ENCODE measurements around the gene ALK. TPM values are rescaled to one million over a fixed set of nuclear protein-coding genes. Genes with fewer than 3 reads are reported as not detected.

The ALK gene
- total RNA-seq, 2 experiments from 2014 or later: not detected

DNA sequence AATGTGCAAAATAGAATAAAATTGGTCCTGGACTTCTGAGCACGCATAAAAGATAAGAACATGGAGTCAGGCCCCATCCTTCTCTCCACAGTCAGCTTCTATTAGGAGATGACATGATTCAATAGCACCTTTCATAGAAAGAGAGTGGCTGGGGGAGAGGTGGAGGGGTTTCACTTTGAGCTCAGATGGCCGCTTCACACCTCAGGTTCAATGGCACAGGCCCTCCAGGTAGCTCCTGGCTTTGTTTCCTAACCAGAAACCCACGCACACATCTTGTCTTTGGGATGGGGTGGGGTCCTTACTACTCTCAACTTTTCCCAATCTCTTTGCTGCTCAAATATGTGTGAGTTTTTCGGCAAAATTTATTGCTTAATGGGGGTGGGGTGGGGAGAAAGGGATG lies 473.9 kb downstream of the ALK start:
- Mint-ChIP-seq H3K27ac (no peak overlapping the region), H3K4me1 (peaks cover 9% of the 10 kb centered on the region), H3K36me3 (no peaks in the 10 kb centered on the region), H3K4me3 (no peak overlapping the region), H3K27me3 (peaks cover 43% of the 10 kb centered on the region), H3K9me3 (ENCODE audit: low read depth) (no peaks in the 10 kb centered on the region)
- CTCF ChIA-PET: no interaction called here
- ATAC-seq (no peak), DNase-seq (no peak)

DNA sequence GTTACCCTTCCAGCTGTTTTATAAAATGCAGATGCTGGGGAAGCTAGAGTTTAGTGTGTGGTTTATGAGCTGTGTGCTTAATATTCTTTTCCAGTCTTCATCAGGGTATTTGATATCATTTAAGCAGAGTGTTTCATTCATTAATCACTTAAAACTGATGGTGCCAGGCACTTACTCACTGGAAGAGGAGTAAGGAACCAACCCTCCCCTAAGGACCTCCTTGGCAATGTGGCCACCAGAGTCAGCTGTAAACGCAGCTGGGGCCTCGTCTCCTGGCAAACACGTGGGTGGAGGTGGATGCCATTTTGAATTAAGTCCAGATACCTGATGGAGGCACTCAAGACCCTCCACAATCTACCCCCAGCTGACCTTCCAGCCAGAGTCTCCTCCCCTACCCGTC lies 474.5 kb downstream of the ALK start:
- CTCF ChIA-PET: no interaction called here
- Mint-ChIP-seq H3K27me3 (peaks cover 39% of the 10 kb centered on the region), H3K36me3 (no peaks in the 10 kb centered on the region), H3K4me3 (no peak overlapping the region), H3K27ac (no peak overlapping the region), H3K4me1 (peaks cover 9% of the 10 kb centered on the region), H3K9me3 (ENCODE audit: low read depth) (no peaks in the 10 kb centered on the region)
- DNase-seq (no peak), ATAC-seq (no peak)

DNA sequence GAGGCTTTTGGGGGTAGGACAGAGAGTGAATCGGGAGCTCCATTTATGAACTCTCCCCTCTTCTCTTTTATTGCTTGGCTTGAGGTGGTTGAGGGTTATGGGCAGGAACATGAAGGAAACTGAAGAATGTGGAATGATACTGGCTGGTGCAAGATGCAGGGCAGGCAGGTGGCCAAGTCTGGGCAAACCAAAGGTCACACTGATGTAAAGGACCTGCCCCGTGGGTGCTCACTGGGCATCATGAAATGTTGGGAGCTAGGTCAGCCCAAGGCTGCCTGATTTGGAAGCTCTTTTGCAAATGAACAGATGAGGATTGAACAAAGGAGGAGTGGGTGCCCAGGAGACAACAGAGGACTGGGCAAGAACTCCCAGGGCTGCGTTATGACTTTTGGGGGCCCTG lies 477.2 kb downstream of the ALK start:
- CTCF ChIA-PET: no interaction called here
- Mint-ChIP-seq H3K36me3 (no peaks in the 10 kb centered on the region), H3K4me1 (peaks cover 9% of the 10 kb centered on the region), H3K4me3 (no peak overlapping the region), H3K27me3 (peaks cover 31% of the 10 kb centered on the region), H3K9me3 (ENCODE audit: low read depth) (no peaks in the 10 kb centered on the region), H3K27ac (no peak overlapping the region)
- ATAC-seq: no peak
- DNase-seq: no peak

DNA sequence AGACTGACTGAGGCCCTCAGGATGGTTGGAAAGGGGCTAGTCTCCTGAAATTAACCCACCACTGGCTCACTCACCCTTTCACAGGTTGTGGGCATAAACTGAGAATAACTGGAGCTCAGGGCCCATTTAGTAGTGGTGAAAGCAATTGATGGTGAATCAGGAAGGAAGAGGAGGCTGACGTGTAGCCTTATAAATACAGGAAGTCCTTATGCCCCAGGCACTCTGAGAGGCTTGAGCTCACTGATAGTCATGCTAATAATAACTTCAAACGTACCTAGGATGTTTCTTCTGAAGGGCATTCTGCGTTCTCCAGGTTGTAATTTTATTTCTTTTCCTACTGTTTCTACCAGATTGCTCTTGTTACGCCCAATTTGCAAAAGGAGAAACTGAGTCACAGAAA lies 477.8 kb downstream of the ALK start:
- H3K9me3 Mint-ChIP-seq (ENCODE audit: low read depth): no peaks in the 10 kb centered on the region
- H3K36me3 Mint-ChIP-seq: no peaks in the 10 kb centered on the region
- DNase-seq (no peak), ATAC-seq (no peak)
- H3K27me3 Mint-ChIP-seq: peaks cover 26% of the 10 kb centered on the region
- H3K4me3 Mint-ChIP-seq: no peak overlapping the region
- CTCF ChIA-PET: no interaction called here
- peaks cover 9% of the 10 kb centered on the region for H3K4me1 Mint-ChIP-seq
- H3K27ac Mint-ChIP-seq: no peak overlapping the region

DNA sequence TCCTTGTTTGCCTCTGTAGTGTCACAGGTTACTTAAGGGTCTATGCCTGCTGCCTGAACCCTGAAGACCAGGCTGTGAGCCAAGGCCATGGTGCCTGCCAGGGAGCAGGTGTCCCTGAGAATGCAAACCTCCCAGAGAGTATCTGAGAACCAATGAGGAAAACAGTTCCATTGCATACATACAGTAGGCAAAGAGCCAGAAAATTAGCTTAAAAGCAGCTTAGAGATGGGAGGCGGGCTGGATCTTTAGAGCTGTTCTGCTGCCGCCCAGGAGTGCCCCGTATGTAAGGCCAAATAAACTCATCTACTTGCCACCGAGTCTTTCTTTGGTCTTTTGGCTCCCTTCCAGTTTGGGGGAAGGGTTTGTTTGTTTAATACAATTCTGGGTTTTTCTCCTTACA lies 478.2 kb downstream of the ALK start:
- DNase-seq (no peak), ATAC-seq (no peak)
- Mint-ChIP-seq H3K27me3 (peaks cover 22% of the 10 kb centered on the region), H3K4me1 (peaks cover 9% of the 10 kb centered on the region), H3K9me3 (ENCODE audit: low read depth) (no peaks in the 10 kb centered on the region), H3K36me3 (no peaks in the 10 kb centered on the region), H3K4me3 (no peak overlapping the region), H3K27ac (no peak overlapping the region)
- CTCF ChIA-PET: no interaction called here

DNA sequence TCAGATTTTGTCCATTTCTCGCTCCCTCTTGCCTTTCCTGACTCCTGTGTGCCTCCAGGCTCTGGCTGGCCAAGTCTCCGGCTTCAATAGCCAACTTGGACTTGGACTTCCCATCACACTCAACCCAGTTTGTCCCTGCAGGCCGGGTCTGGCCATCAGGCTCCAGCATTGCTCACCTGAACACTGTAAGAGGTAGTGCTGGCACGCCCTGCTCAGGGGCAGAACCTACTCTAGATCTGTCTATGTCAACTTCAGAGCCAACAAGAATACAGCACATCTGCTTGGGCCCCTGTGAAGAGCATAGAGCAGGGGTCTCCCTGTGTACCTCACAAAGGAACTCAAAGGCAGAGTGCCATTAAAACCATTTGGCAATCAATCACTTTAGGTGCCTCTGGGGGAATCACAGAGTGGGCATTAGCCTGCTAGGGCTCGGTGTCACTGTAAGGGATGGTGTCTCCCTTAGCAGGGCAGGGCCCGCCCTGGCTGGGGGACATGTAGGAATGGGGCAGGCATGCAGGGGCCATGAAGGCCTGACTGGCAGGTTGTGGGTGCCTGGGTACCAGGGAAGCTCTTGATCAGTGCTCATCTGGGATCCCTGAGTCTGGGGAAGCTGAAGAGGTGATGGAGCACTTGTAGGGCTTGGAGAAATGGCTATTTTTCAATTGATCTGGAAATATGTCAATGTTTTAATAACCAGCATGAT lies 480.3 kb downstream of the ALK start:
- Mint-ChIP-seq H3K36me3 (no peaks in the 10 kb centered on the region), H3K9me3 (ENCODE audit: low read depth) (no peaks in the 10 kb centered on the region), H3K4me1 (no peaks in the 10 kb centered on the region), H3K27ac (no peak overlapping the region), H3K4me3 (no peak overlapping the region), H3K27me3 (peaks cover 22% of the 10 kb centered on the region)
- ATAC-seq: no peak
- CTCF ChIA-PET: no interaction called here
- DNase-seq: no peak

DNA sequence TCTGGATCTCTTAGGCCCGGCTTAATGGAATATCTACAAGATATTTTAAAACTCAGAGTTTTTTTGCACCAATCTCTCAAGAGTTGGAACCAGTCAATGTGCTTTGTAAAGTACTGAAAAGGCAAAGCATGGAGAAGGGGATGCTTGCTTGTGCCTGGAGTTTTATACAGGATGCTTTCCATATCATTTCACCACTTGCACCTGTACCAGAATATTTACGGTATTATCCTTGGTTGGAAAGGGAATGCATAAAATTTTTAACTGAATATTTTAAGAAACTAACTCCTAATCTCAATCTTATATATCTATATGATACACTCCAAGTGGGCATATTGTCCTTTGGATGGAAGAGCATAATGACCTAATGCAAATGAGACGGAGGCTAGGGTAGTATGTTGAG lies 487.5 kb downstream of the ALK start:
- H3K27ac Mint-ChIP-seq: no peak overlapping the region
- CTCF ChIA-PET: no interaction called here
- DNase-seq: no peak
- H3K4me3 Mint-ChIP-seq: no peak overlapping the region
- ATAC-seq: no peak
- peaks cover 25% of the 10 kb centered on the region for H3K27me3 Mint-ChIP-seq
- H3K36me3 Mint-ChIP-seq: no peaks in the 10 kb centered on the region
- H3K9me3 Mint-ChIP-seq (ENCODE audit: low read depth): no peaks in the 10 kb centered on the region
- H3K4me1 Mint-ChIP-seq: no peaks in the 10 kb centered on the region

DNA sequence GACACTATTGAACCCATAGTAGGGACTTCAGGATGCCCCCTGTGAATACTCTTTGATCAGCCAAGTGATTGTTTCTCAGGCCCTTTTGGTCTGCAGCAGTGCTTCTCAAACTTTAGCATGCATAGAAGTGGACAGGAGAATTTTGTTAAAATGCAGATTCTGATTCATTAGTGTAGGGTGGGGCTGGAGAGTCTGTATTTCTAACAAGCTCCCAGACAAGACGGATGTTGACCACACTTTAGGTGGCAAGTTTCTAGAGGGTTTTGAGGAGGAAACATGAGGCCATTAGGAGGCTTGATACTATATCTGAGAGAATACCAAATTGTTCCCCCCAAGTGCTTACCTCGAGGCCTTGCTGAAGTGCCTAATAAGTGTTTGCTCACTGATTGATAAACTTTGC lies 488.3 kb downstream of the ALK start:
- no peak overlapping the region for H3K27ac Mint-ChIP-seq
- DNase-seq (no peak), ATAC-seq (no peak)
- H3K4me3 Mint-ChIP-seq: no peak overlapping the region
- CTCF ChIA-PET: no interaction called here
- no peaks in the 10 kb centered on the region for H3K9me3 Mint-ChIP-seq (ENCODE audit: low read depth)
- H3K4me1 Mint-ChIP-seq: no peaks in the 10 kb centered on the region
- H3K36me3 Mint-ChIP-seq: no peaks in the 10 kb centered on the region
- peaks cover 30% of the 10 kb centered on the region for H3K27me3 Mint-ChIP-seq

DNA sequence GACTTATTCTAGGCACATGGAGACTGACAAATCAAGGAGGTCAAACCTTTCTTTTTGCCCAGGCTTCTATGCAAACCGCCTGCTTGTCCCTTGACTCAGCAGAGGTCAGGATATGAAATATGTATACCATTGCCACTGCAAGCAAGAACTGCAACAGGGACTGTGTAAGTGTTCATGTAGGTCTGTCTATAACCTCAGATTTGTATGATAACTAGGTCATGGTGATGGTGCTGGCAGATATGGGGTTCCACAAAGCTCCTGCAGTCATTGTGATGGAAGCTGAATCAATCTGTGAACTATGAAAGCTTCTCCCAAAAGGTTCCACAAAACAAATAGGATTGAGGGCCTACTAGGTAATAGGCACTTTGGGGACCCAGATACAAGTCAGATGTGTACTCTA lies 489.9 kb downstream of the ALK start:
- Mint-ChIP-seq H3K27me3 (peaks cover 25% of the 10 kb centered on the region), H3K4me1 (no peaks in the 10 kb centered on the region), H3K36me3 (no peaks in the 10 kb centered on the region), H3K27ac (no peak overlapping the region), H3K4me3 (no peak overlapping the region), H3K9me3 (ENCODE audit: low read depth) (no peaks in the 10 kb centered on the region)
- no peak for DNase-seq
- CTCF ChIA-PET: no interaction called here
- ATAC-seq: no peak

DNA sequence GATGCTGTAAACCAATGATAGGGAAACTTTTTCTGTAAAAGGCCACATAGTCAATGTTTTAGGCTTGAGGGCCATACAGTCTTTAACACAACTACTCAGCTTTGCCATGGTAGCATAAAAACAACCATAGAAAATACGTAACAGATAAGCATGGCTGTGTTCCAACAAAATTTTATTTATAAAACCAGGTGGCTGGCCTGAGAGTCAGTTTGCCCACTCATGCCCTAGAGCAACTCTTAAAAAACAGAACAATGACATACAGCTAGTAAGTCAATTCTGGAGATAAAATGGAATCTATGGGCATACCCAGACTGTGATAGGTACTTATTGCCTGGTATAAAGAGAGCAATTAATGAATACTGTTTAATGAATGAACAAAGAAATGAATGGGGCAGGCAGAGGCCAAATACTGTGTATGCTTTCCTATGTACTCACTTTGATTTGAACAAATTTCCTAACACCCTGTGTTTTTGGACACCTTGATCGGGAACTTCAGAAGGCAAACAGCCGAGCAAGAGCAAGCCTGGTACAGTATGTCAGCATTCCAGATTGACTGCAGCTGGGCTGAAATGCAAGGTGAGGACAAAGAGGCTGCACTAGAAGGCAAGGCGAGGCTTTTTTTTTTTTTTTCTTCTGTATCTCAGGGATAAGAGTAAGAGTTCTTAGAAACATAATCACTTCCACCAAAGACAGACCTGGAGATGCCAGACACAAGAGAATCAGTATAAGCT lies 490.8 kb downstream of the ALK start:
- H3K9me3 Mint-ChIP-seq (ENCODE audit: low read depth): no peaks in the 10 kb centered on the region
- ATAC-seq (no peak), DNase-seq (no peak)
- H3K36me3 Mint-ChIP-seq: no peaks in the 10 kb centered on the region
- H3K27me3 Mint-ChIP-seq: peaks cover 19% of the 10 kb centered on the region
- no peak overlapping the region for H3K4me3 Mint-ChIP-seq
- CTCF ChIA-PET: no interaction called here
- no peaks in the 10 kb centered on the region for H3K4me1 Mint-ChIP-seq
- H3K27ac Mint-ChIP-seq: no peak overlapping the region

DNA sequence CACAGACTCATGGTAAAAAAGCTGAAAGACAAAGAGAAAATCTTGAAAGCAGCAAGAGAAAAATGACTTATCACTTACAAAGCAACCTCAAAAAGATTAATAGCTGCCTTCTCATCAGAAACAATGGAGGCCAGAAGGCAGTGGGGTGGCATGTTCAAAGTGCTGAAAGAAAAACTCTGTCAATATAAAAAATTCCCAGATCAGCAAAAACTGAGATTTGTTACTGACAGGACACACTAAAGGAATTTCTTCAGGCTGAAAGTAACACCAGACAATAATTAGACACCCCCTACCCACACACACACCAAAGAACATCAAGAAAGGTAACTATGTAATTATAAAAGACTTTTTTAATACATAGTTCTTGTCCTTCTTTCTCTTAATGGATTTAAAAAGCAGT lies 495.0 kb downstream of the ALK start:
- no peaks in the 10 kb centered on the region for H3K9me3 Mint-ChIP-seq (ENCODE audit: low read depth)
- H3K27me3 Mint-ChIP-seq: peaks cover 46% of the 10 kb centered on the region
- H3K27ac Mint-ChIP-seq: no peak overlapping the region
- no peak overlapping the region for H3K4me3 Mint-ChIP-seq
- ATAC-seq: no peak
- CTCF ChIA-PET: no interaction called here
- no peak for DNase-seq
- H3K36me3 Mint-ChIP-seq: no peaks in the 10 kb centered on the region
- no peaks in the 10 kb centered on the region for H3K4me1 Mint-ChIP-seq

DNA sequence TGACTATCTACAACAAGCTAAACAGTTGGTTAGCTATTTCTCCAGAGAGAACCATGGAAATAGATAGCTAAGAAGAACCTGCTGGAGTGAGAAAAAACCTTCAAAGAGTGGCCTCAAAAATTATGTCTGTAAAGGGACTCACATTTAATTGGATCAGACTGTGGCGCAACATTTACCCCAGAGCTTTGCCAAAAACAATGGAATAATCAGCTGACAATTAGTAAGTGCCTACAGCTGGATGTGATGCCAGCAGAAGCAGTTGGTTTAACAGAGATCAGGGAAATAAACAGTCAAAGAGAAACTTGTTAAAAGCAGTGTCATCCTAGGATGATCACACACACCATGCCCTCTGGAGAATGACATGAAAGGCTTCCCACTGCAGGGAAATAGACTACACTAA lies 495.5 kb downstream of the ALK start:
- CTCF ChIA-PET: no interaction called here
- ATAC-seq (no peak), DNase-seq (no peak)
- H3K36me3 Mint-ChIP-seq: no peaks in the 10 kb centered on the region
- no peaks in the 10 kb centered on the region for H3K4me1 Mint-ChIP-seq
- H3K9me3 Mint-ChIP-seq (ENCODE audit: low read depth): no peaks in the 10 kb centered on the region
- H3K4me3 Mint-ChIP-seq: no peak overlapping the region
- H3K27me3 Mint-ChIP-seq: peaks cover 45% of the 10 kb centered on the region
- no peak overlapping the region for H3K27ac Mint-ChIP-seq

DNA sequence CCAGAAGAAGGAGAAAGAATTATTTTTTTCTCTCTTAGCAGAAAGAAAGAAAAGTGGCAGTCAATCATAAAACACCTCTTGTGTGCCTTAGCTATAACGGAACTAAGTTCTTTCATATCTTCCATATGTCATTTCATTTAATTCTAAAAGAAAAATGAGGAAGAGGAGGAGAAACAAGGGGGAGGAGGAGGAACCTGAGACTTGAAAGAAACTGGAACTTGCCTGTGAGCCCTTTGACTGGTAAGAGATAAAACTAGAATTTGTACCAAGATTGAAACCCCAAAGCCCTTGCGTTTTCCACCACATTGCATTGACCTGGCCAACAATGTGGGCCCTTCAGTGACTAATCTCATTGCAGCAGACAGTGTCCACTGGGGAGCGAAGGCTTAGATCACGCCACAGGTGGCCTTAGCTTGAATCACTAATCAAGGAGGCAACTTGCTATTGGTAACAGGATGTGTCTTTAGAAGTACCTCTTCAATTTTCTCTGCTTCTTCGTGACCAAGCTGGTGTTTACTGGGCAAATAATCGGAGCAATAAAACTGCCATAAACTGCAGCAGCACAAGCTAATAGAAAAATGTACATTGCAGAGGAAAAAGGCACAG lies 498.2 kb downstream of the ALK start:
- H3K27ac Mint-ChIP-seq: no peak overlapping the region
- ATAC-seq (no peak), DNase-seq (no peak)
- H3K9me3 Mint-ChIP-seq (ENCODE audit: low read depth): no peaks in the 10 kb centered on the region
- CTCF ChIA-PET: interaction anchor here (1.0 kb wide), 1 partner anchor 11 kb away, joined by 3 read pairs; no protein-coding TSS in a partner anchor
- H3K27me3 Mint-ChIP-seq: peaks cover 38% of the 10 kb centered on the region
- no peaks in the 10 kb centered on the region for H3K36me3 Mint-ChIP-seq
- no peak overlapping the region for H3K4me3 Mint-ChIP-seq
- no peaks in the 10 kb centered on the region for H3K4me1 Mint-ChIP-seq

Data from activated CD8-positive, alpha-beta memory T cell treated with anti-CD3 and anti-CD28 coated beads, Interleukin-2, amount 10 ng/mL, durations not matched to agents 7 days and 5 days (primary cell).